NCI-H345 (cell line): ENCODE results near the gene PKDCC.

Experiments
- DNase-seq: peaks from one replicate; lab custom pipeline; 2025; lab: John Stamatoyannopoulos, UW

PKDCC gene, protein sequence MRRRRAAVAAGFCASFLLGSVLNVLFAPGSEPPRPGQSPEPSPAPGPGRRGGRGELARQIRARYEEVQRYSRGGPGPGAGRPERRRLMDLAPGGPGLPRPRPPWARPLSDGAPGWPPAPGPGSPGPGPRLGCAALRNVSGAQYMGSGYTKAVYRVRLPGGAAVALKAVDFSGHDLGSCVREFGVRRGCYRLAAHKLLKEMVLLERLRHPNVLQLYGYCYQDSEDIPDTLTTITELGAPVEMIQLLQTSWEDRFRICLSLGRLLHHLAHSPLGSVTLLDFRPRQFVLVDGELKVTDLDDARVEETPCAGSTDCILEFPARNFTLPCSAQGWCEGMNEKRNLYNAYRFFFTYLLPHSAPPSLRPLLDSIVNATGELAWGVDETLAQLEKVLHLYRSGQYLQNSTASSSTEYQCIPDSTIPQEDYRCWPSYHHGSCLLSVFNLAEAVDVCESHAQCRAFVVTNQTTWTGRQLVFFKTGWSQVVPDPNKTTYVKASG

DNA sequence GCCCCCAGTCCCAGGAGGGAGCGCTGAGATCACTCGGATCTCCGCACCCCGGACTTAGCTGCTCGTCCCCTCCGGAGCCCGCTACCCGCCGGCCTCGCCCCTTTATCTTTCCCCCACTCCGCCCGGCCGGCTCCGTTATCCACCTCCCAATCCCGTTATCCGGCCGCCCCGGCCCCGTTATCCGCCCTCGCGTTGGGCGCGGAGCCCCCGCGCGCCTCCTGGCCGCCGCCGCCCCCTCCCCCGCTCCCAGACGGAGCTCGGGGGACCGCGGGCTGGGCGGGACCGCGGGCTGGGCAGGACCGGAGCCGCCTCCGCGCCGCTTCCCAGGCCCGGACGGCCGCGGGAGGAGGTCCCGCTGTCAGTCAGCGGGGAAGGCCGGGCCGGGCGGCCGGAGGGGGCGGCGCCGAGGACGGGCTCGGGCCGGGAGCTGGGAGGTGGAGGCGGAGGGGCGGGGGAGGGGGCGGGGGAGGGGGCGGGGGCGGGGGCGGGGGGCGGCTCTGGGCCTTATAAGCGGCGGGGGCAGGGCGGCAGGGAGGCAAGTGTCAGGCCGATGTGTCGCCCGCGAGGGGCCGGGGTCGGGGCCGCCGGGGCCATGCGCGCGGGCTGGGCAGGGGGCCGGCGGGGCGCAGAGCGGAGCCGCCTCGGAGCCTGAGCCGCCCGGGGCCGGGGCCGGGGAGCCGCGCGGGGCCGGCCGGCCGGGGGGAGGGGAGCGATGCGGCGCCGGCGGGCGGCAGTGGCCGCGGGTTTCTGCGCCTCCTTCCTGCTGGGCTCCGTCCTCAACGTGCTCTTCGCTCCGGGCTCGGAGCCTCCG, at the start of gene PKDCC:
TSS of gene PKDCC (plus strand) at position 534 of the 811 bp plus-strand sequence. CDS start at position 713, 179 bp downstream.
- DNase-seq, result peak; percentile 62

DNA sequence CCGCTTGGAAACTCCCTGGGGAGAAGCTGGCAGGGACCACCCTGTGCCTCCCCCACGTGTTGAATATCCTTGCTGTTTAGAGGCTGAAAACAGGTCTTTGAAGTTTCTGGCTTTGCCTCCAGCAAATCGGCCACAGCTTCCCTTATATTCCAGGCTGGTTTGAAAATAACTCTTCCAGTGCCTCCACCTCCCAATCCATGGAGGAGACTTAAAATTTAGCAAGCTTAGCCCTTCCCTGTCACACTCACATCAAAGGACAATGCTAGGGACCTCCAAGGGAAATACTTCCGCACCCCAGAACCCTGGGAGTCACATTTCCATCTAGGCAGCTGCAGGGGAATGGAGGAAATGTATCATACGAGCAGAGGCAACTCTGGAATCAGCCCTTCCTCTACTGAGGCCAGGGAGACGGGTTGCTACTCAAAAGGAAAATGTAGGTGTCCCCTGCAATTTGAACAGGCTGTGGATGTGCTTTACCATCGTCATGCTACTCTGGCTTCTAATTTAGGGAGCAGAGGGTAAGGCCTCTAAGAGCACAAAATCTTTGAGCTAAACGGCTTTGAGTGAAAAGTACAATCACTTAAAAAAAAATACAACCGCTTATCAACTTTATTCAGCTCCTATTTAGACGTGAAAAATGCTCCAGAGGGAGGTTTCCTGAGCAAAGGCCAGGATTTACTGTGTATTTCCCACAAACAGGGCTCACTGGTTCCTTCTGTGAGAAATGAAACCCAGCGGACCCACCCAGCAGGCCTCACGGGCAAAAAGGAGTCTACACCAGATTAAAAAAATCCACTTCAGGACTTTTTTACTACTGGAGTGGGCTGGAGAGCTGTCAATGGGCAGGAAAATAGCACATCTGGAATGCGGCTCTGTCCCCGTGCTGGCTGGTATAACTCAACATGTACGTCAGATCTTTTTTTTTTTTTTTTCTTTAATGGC, 49.4 kb upstream of the PKDCC start:
- DNase-seq, result no peak

DNA sequence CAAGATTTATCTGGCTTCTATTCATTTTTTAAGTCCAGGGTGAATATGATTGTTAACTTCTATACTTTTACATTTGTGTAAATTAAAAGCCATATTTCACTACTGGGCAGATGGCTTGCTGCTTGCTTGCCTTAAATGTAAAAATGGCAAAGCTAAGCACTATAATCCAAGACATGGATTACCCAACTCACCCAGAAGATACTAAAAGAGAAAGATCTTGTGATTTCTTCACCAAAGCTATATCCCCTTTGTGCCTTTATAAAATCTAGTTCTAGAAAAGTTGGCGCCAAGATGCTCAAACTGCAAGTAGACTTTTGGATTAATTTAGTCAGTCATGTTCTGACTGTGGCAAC, 48.7 kb upstream of the PKDCC start:
- DNase-seq, result no peak

DNA sequence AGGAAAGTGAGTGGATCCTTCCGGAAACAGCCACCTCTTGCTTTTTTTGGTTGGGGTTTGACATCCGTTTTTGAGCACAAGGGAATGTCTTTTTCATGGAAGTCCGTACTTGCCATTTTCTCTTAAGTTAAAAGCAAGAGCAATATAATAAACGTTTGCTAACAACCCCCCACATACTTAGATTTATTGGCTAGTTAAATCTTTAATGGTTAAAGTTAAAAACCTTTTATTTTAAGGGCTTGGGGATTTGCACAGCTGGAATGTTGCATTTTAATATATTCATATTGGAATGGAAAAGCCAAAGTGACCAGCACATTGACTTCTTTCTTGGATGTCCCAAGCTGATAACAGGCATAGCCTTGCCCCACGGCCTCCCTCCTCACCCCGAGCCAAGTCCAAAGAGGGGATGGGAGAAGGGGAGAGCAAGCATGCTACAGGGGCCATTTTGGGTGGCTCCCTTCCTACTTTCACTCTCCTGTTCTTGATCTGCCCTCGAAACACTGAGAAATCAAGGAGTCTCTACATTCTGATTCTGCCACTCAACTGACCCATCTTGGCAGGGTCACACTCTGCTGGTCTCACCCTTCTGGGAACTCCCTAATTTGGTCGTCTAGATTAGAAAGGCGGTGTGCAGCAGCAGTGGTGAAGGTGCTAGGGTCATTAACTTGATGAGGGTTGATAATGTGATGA, 48.1 kb upstream of the PKDCC start:
- no peak for DNase-seq

DNA sequence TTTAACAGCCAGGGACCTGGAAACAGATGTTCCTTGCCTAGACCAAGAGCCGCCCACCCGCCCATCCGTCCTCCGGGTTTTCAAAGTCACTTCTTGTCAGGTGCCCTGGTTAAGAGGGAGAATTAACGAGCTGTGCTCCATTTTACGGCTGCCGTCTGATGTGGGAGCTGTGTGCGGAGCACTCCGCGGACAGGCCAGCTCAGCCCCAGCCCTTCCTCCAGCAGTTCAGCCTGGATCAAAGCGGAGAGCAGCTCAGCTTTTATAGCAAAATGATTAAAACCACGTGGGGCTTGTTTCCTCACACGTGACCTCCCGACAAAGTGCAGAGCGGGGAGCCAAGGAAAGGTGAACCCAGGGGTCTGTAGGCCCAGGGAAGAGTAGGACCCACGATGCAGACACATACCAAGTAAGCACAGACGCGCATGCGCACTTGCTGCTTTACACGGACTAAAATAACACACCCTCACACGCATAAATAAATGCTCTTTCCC, 46.1 kb upstream of the PKDCC start:
- DNase-seq, result no peak

DNA sequence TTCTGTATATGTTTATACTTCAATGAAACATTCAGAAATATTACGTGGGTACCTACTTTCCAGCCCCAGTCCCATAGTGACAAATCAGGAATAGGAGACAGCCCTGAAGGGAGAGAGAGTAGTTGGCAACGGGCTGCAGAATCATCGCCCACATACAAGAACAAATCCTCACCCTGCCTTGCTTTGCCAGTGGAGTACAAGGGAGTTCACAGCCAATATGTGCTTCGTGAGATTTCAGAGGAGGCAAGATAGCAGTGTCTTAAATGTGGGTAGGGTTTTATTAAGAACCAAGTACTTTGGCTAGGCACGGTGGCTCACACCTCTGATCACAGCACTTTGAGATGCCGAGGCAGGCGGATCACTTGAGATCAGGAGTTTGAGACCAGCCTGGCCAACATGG, 40.3 kb upstream of the PKDCC start:
- no peak for DNase-seq

DNA sequence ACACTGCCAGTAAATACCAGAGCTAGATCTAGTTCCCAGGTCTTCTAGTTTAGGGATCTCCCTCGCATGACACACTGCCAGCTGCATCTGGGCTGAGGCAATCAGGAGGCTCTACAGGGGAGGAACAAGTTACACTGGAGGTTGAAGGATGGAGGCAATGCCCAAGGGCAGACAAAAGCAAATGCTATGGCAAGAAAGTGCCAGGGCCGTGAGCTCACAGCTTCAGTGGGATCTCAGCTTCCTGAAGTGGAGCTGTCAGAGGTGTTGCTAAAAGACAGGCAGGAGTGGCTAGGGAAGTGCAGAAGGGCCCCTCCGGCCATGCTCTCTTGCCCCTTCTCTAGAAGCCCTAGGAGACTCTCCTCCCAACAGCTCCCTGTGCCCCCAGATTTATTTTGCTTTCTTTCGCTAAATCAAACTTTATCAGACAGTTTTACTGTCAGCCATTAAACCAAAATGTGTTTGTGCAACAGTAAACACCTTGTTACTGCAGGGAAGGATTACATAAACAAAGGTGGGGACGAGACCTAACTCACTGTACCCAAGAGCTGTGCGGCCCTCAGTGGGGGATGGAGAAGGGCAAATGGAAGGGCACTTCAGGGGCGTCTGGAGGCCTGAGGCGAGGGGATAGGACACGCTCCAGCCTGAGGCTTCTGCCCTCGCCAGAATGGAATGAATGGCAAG, 39.4 kb upstream of the PKDCC start:
- no peak for DNase-seq

DNA sequence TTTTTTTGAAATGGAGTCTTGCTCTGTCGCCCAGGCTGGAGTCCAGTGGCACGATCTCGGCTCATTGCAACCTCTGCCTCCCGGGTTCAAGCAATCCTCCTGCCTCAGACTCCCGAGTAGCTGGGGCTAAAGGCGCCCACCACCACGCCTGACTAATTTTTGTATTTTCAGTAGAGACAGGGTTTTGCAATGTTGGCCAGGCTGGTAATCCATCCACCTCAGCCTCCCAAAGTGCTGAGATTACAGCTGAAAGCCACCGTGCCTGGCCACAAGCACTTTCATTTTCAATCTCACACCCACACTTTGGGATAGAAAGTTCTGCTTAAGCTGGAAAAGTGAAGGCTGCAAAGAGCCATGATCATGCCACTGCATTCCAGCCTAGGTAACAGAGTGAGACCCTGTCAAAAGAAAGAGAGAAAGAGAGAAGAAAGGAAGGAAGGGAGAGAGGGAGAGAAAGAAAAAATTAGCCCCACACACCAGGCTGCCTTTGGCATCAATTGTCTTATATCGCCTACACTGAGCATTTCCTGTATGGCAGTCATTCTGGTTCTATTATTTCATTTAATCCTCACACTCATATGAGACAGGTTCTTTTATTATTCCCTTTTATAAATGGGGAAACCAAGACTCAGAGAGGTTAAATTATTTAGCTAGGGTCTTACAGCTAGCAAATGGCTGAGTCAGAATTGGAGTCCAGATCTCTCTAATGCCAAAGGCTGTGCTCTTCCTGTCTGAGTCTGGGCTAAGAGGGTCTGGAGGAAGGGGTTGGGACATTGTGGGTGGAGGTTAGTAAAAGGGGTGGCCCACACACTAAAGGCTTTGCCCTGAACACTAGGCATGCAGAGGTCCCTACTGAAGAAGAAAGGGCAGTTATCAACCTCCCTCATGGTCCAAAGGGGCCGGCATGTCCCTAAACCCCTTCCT, 37.9 kb upstream of the PKDCC start:
- no peak for DNase-seq

DNA sequence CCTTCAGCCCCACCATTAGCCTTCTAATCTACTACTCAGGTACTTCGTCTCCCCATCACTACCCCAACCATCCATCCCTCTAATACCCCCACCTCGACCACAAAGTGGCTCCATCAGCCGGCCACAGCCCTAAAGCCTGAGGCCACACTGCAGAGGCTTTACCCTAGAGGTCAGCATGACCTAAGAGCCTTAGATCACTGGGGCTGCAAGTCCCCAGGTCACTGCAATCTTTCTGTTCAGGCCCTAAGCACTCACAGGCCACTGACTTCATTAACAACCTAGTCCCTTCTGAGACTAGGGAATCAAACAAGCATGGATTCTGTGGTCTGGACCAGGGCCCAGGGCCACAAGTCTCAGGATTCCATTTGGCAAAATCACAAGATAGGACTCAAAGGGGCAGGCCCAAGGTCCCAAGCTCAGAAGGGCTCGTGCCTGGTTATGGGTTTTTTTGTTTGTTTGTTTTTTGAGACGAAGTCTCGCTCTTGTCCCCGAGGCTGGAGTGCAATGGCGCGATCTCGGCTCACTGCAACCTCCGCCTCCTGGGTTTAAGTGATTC, 37.0 kb upstream of the PKDCC start:
- no peak for DNase-seq

DNA sequence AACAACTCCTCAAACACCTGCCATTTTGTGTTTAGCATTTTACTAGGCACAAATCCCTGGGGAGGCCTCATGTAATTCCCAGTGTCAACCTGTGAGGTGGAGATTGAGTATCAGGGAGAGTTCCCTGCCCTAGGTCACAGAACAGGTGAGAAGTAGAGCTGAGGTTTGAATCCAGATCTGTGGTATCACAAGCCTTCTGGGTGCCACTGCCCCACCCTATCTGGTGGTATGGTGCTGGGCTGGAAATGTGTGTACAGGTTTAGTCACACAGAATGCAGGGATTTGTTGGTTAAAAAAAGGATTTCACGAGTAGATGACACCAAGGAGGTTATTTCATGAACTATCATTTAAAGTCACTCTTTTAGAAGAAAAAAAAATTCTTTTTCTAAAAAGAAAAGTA, 35.7 kb upstream of the PKDCC start:
- DNase-seq, result no peak

DNA sequence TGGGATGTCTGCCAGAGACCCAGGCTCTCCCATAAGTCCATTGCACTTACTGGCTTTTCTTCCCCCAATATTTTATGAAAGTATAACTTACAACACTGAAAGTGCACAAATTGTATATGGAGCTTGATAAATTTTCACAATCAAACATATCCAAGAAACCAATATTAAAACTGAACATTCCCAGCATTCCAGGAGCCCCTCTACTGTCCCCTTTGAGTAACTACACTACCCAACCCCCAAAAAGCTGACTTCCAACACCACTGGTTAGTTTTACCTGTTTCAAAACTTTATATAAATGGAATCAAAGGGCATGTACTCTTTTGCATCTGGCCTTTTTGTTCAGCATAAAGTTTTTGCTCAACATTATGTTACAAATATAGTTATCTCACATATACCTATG, 35.2 kb upstream of the PKDCC start:
- no peak for DNase-seq

DNA sequence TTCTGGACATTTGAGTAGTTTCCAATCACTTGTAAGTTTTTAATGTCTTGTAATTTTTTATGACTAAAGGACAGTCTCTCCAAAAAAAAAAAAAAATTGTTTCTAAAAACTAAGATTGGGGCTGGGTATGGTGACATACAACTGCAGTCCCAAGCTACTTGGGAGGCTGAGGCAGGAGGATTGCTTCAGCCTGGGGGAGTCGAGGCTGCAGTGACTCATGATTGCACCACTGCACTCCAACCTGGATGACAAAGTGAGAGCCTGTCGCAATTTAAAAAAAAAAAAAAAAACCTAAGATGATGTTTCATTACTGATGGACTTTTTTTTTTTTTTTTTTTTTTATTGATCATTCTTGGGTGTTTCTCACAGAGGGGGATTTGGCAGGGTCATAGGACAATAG, 34.4 kb upstream of the PKDCC start:
- DNase-seq, result no peak

DNA sequence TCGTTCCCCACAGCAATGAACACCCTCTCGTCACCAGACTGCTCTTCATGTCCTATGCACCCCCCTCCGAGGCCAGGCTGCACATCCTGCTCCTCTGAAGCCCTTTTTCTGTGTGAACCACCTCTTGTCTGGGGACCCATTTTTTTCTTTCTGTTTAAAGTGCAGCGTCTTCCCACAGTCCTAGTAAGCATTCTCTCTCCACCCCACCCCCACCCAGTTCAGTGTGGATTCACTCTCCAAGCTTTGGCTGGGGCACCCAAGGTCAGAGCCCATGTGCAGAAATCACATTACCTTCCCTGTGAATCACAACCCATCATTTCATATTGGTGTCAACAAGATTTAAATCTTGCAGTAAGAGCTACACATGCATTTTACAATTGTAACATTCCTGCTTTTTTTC, 26.4 kb upstream of the PKDCC start:
- DNase-seq, result no peak

DNA sequence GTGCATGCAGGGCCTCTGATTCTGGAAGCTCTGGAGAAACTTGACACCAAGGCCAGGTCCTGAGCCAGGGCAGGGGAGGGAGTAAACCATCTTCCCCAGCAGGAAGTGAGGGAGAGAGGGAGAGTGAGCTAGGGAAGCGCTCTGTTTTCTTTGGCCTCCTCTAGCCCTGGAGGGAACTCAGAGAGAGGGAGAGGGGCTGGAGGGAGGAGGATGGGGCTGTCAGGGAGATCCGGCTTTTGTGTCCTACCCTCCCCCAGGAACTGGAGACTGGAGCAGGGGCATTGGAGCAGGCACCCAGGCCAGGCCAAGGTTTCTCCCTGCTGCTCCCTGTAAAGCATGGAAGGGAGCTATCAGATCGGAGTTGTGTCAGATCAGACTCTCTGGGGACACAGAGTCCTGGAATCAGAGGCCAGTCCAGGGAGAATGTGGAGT, 22.7 kb upstream of the PKDCC start:
- DNase-seq, result no peak

DNA sequence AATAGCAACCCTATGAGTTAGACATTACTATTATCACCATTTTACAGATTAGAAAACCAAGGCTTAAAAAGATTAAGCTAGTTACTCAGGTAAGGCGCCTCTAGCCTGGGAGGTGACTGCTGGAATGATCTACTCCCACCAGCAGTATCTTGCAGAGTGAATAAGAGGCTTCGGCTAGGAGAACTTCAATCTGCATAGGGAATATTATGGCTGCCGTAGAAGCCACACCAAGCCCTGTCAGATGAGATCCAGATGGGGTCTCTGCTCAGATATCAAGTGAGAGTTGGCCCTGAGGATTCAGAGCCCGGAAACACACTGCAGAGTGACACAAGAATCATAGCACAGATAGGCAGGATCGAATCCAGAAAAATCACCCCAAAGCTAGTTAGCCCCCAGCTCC, 21.5 kb upstream of the PKDCC start:
- no peak for DNase-seq

DNA sequence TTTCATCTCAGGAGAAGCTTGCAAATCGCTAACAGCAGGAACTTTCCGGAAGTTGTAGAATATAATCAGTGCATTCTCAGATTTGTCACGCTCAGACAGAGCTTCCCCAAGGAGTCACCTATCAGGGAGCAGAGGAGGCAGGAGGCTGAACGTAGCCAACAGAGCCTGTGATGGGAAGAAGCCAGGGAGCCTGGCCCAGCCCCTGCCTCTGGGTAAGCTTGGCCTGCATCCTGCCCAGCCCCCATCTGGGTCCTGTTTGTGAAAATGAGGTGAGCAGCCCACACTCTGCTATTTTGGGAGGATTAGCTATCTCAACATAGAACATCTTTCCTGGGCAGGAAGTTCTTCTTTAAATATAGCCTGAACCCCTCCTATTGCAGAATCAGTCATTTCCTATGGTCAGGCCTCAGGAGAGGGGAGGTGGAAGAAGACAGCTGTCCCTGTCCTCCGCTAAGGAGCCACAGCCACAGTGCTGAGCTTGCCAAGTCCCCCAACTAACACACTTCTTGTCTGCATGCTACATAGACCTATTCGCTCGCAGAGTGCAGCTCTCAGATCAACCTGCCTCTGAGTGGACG, 19.2 kb upstream of the PKDCC start:
- DNase-seq, result no peak

DNA sequence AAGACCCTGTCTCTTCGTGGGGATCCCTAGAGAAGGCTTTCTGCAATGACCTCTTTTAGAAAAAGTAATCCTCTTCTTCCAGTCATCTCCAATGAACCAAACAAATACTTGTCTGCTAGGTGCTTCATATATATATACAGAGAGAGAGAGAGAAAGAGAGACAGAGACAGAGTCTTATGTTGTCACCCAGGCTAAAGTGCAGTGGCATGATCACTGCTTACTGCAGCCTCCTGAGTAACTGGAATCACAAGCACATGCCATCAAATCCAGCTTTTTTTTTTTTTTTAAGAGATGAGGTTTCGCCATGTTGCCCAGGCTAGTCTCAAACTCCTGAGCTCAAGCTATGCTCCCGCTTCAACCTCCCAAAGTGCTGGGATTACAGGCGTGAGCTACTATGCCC, 18.6 kb upstream of the PKDCC start:
- no peak for DNase-seq

DNA sequence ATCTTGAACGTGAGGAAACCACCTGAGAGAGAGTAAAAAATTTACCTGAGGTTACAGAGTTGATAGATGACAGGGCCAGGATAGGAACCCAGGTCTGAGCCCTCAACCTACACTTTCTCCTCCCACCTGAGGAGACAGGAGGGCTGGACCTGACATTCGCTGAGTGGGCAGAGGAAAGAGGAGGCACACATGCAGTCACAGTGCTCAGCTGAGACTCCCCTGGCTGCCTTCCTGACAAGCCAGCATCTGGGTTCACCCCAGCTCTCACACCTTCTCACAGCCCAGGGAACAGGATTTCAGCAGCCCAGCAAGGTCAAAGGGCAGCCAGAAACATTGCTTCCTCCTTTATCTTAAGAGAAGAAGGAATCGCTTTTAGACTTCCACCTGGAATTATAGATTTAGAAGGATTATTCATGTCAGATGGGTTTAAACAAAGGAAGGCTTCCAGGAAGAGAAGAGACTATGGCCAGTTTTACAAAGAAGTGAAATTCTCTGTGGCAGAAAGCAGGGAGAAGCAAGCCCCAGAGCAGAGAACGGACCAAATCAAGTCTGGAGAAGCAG, 18.1 kb upstream of the PKDCC start:
- DNase-seq, result no peak
